ENCODE data around the gene STAT3. TPM values are rescaled to one million over a fixed set of nuclear protein-coding genes. Genes with fewer than 3 reads are reported as not detected.
"Not testable (repeated sequence)": the region's sequence is repeated elsewhere in the genome, so short reads cannot be mapped to it uniquely, and the experiment has no call there.

Gene STAT3
- total RNA-seq, 1 experiment from 2014 or later: 78.5 TPM

DNA sequence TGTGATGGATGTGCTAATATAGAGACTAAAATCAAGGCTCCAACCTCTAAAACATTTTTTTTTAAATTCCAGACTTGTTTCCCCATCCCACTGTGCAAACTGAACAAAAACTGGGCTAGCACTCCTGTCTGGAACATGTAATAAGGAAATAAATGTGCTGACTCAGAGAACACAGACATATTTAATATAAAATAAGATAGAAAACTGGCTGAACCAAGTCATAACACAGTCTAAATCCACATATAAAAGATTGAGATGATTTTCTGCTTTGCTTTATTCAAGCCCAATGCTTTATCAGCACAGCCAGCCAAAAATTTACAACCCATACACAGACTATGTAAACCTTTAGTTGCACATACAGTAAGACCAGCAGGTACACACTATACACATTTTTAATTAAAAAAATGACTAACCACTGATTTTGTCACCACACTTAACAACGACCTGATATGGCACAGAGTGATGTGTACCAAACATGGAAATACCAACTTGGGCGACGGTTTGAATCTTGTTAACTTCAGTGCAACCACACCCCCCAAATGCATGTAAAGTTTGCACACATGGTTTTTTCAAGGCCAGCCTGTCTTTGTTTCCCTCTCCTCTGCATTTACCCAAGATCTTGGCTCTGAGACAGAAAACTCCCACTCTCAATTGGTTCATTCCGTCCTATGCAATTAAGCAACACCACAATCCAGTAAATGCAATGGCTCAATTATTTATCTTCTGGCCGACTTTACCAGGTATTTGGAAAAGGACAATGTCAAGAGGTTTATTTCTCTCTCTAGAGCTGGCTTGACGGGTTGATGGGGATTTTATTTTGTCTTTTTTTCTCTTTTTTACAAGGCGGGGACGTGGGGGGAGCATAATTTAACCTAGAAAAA is 1.2 kb downstream of the STAT3 start:
- no peak for DNase-seq (ENCODE audit: low spot score)

DNA sequence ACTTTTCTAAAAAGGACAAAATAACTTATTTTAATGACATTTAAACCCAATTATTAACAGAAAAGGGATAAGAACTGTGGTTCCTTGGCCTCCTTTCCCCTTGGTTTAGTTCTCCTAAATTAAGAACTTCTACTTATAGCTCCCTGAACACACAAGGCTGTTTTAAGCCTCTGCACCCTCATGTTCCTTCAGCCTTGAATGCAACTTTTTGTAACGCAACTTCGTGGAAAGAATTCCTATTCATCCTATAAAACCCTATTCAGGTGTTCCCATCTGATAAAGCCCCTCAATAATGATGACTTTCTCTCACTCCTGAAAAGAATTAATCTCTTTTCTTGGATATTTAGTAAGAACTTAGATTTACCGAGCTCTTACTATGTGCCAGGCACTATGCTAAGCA is 6.3 kb downstream of the STAT3 start:
- DNase-seq (ENCODE audit: low spot score): no peak

DNA sequence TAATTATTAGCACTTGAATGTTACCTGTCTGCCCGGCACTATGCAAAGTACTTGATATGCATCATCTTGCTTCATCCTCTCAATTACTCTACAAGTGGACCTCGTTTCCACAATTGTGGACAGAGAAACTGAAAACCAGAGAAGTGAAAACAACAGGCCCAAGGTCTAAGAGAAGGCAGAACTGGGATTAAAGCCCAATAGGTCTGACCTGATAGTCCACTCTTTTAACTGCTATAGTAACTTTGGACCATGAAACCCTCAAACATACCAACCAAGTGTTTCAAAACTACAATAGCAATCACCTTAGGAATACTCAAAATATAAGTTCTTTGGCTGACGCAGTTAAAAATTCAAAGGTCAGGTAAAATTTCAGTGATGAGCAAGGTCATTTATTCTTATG is 7.3 kb downstream of the STAT3 start:
- no peak for DNase-seq (ENCODE audit: low spot score)

GRCh38 chr17:42378959-42379594 is 9.2 kb downstream of the STAT3 start:
- DNase-seq (ENCODE audit: low spot score): peak; percentile 48

DNA sequence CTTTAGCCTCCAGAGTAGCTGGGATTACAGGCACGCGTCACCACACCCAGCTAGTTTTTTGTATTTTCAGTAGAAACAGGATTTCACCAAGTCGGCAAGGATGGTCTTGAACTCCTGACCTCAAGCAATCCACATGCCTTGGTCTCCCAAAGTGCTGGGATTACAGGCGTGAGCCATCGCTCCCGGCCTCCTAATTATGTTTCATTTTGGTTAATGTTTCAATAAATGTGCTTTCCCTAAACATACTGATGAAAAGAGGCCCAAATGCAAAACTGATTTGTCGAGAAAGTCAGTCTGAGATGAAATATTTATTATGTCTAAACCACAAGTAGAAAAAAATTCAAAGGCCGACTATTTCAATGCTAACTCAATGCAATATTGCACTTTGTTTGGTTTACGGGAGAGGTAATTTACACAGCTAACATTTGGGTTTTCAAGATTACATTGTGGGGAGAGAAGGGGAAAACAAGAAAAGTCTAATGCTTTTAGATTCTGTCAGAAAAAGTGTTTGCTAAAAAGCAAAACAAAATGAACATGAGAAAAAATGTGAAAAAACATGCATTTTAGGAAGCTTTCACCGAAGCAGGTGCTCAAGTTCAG is 9.8 kb downstream of the STAT3 start:
- DNase-seq (ENCODE audit: low spot score): no peak

DNA sequence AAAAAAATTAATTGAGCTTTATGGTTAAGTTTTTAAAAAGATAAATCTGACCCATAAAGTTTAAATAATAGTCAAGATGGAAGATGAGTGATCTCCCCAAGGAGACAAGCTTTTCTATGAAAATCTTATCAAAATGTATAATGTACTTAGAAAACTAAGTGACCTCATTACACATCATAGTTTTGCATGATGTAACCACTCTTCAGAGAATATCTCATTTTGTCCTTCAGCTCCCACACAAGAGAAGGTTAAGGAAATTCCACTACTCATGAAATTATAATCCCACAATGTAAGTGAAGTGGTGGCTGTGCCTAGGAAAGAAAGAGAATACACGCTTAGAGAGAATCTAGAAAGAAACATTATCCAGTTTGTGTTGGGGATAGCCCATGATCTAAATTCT is 14.3 kb downstream of the STAT3 start:
- no peak for DNase-seq (ENCODE audit: low spot score)

DNA sequence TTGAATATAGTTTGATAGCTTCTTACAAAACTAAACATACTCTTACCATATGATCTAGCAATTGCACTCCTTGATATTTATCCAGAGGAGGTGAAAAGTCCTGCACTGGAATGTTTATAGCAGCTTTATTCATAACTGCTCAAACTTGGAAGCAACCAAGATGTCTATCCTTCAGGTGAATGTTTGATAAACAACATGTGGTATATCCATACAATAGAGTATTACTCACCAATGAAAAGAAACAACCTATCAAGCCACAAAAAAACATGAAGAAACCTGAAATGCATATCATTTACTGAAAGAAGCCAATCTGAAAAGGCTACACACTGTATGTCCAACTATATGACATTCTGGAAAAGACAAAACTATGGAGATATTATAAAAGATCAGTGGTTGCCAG is 16.1 kb downstream of the STAT3 start:
- no peak for DNase-seq (ENCODE audit: low spot score)

DNA sequence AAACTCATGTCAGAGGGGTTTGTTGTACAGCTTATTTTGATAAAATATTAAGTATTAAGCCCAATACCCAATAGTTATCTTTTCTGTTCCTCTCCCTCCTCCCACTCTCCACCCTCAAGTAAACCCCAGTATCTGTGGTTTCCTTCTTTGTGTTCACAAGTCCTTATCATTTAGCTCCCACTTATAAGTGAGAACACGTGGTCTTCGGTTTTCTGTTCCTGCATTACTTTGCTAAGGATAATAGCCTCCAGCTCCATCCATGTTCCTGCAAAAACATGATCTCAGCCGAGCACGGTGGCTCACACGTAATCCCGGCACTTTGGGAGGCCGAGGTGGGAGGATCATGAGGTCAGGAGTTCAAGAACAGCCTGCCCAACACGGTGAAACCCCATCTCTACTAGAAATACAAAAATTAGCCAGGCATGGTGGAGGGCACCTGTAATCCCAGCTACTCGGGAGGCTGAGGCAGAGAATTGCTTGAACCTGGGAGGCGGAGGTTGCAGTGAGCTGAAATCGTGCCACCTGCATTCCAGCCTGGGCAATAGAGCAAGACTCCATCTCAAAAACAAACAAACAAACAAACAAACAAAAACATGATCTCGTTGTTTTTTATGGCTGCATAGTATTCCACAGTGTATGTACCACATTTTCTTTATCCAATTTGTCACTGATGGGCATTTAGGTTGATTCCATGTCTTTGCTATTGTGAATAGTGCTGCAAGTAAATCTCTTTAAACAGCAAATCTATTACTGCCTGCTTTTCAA is 19.3 kb downstream of the STAT3 start:
- DNase-seq (ENCODE audit: low spot score): not testable (repeated sequence)

GRCh38 chr17:42368310-42368709 is 19.9 kb downstream of the STAT3 start:
- not testable (repeated sequence) for DNase-seq (ENCODE audit: low spot score)

- DNase-seq (ENCODE audit: low spot score): not testable (repeated sequence)
These were observed 21.8 kb downstream of the STAT3 start for GRCh38 chr17:42366176-42367023.

GRCh38 chr17:42365136-42365535 is 23.1 kb downstream of the STAT3 start:
- DNase-seq (ENCODE audit: low spot score): peak; percentile 67

DNA sequence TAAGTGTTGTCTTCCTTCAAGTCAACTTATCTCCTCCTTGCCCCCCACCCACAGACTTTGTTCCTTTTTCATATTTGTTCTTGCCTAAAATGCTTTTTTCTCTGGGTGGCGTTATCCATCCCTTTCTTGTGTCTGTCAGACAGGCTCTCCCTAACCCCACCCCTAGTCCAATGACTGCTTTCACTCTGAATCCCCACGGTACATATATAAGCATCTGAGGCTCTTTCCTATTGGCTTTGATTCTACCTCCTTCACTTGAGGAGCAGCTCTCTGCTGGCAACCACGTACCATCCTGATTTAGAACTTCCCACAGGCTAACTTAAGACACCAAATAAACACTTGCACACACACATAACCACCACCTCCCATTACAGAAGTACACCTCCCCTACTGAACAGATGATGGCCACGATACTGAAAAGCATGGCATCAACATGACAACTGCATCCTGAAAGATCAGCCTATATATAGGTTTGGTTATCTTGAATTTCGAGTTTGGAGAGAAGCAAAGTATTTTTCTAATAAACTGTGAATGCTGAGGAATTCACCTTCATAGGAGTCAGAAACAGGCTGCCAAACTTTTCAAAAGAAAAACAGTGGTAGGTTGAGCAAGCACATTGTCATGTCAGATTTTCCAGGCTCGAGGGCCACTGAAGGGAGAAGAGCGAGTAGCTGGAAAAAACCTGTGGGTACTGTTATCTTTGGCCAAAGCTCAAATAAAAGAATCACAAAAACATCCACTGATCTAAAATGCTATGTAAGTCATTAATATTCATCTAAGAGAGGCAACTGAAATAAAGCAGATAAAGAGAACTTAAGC is 24.3 kb downstream of the STAT3 start:
- no peak for DNase-seq (ENCODE audit: low spot score)

- no peak for DNase-seq (ENCODE audit: low spot score)
These were observed 25.0 kb downstream of the STAT3 start for GRCh38 chr17:42363231-42363630.

- DNase-seq (ENCODE audit: low spot score): no peak
These were observed 25.8 kb downstream of the STAT3 start for GRCh38 chr17:42362245-42362961.

DNA sequence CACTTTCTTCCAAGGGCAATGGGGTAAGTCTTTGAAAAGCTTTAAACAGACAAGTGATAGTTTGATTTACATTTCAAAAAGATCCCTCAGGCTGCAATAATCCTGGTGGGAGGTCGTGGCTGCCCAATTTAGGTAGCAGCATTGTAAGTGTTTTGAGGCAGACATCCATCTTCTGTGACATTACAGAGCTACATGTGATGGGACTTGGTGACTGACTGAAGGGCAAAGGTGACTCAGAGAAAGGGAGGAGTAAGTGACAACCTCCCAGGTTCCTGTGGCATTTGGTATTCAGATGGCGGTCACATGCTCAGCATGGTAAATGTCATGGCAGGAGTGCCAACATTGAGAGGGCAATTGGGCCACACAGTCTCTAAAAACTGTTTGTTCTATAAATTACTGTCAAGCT is 26.5 kb downstream of the STAT3 start:
- DNase-seq (ENCODE audit: low spot score): peak; percentile 39

DNA sequence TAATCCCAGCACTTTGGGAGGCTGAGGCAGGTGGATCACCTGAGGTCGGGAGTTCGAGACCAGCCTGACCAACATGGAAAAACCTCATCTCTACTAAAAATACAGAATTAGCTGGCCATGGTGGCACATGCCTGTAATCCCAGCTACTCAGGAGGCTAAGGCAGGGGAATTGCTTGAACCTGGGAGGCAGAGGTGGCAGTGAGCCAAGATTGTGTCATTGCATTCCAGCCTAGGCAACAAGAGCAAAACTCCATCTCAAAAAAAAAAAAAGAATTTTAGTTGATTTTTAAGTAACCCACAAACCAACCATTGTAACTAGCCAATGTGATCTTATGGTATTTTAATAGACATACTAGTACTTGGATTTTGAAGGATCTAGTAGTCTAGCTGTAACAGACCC is 27.9 kb downstream of the STAT3 start:
- not testable (repeated sequence) for DNase-seq (ENCODE audit: low spot score)

- no peak for DNase-seq (ENCODE audit: low spot score)
These were observed 29.1 kb downstream of the STAT3 start for GRCh38 chr17:42359133-42359532.

GRCh38 chr17:42358434-42358833 is 29.8 kb downstream of the STAT3 start:
- DNase-seq (ENCODE audit: low spot score): no peak

All from A172 (cell line).